SK-N-MC (cell line): ENCODE measurements around the gene RUFY4.
"Not testable (repeated sequence)": the region's sequence is repeated elsewhere in the genome, so short reads cannot be mapped to it uniquely, and the experiment has no call there.

ENCODE experiments used
- EZH2 ChIP-seq: fragments of 200-600 bp; sonication (generic); IDR thresholded peaks from one replicate; pipeline ENCODE4 v1.6.1; 2017; ENCODE audit warnings: antibody characterized with exemption
- POLR2AphosphoS5 ChIP-seq: IDR thresholded peaks from 2 replicates; pipeline ENCODE4 v1.6.1; 2012; ENCODE audit warnings: mild to moderate bottlenecking, low read depth, low read length, borderline replicate concordance

DNA sequence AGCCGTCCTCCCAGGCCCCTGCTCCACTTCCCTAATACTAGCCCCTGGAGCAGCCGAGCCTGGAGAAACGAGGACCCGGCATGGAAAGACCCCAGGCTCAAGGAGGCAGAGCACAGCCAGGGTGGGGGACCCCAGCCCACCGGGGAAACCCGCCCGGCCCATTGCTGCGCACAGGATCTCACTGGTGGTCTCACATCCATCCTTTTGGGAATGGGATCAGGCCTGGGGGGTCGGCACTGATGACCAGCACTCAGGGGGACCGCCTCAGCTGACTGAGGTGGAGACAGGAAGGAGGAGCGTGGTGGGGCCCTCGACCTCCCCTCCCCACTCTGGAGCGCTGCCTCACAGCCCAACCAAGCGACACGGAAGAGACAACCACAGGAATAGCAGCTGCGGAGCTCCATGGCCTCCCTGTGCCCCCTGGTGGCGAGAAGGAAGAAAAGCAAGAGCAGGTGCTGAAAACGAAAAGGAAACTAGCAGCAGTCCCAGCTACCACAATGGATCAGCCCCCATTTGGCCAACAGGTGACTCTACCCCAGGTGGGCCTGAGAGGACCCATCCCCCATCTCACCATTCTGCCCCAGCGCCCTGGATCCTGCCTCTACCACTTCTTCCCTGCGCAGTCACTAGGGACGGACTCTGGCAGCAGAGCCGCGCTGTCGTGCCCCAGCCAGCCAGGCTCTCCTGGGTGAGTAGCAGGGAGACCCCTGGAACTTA, 34.4 kb upstream of the RUFY4 start:
- TF ChIP-seq EZH2, POLR2AphosphoS5: not testable (repeated sequence)
